ENCODE data around the gene LTO1.
A peak's percentile ranks its signal among the peaks of the same experiment; 100 is the strongest.

LTO1 gene, protein sequence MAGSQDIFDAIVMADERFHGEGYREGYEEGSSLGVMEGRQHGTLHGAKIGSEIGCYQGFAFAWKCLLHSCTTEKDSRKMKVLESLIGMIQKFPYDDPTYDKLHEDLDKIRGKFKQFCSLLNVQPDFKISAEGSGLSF

DNA sequence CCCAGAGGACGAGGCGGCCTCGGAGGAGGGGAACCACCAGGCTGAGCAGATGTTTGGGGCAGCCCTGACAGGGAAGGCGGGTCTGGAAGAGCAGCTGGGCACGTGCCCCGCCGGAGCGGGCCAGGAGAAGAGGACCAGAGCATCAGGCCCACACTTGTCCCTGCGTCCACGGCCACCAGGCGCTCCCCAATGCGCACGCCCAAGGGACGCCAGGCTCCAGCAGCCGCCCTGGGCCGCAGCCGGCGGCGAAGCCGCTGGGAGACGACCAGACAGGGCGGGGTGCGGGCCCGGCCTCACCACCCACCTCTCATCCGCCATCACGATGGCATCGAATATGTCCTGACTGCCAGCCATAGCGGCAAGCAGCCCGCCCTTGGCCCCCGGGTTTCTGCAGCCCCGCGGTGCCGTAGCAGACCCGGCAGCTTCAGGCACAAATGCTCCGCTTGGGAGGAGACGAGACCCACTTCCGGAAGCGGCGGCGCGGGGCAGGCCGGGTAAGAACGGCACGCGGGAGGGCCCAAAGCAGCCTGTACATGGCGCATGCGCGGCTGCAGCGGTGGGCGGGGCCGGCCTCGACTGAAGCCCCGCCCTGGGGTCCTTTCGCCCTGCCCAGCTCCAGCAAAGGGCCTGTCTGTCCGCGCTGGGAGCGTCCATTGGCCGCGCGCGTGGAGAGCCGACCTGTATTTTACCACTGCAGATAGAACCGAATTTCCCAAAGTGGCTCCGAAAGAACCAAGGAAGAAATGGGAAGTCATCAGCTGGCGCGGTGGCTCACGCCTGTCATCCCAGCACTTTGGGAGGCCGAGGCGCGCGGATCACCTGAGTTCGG lies at the start of gene LTO1:
Gene LTO1, minus strand, starts transcription at position 468 of the 829 bp plus-strand sequence. Its CDS starts 114 bp downstream, at position 354.
- DNase-seq: peak; percentile 97

DNA sequence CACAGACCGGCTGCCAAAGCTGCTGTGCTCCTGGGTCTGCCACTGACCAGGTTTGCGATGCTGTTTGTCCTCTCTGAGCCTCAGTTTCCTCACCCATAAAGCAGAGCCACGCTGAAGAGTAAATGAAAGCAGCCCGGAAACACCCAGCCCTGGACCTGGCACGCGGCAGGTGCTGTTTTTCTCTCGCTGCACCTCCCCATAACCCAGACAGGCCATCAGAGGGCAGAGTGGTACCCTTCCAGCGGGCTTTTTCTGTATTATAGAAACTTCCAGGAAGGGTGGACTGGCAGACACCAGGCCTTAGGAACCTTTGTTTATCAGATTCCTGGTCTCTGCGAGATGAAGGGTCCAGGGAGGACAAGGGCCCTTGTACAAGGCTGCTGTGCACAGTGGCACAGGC lies 46.6 kb upstream of the LTO1 start:
- DNase-seq: no peak

DNA sequence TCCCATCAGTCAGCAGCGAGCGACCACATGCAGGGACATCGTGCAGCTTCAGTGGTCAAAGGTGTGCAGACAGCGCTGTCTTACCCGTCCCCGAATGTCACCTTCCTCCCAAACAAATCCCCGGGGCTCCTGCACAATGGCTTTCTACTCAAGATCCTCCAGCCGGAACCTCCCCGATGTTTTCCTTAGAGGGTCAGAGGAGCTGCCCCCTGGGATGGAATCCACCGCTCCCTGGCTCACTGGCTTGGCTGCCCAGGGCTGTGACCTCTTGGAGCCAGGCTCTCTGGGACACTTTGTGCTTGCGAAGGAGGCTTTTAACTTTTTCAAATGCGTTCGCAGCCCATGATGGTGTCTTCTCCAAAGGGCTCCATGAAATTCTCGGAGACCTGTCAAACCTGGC lies 46.0 kb upstream of the LTO1 start:
- no peak for DNase-seq

DNA sequence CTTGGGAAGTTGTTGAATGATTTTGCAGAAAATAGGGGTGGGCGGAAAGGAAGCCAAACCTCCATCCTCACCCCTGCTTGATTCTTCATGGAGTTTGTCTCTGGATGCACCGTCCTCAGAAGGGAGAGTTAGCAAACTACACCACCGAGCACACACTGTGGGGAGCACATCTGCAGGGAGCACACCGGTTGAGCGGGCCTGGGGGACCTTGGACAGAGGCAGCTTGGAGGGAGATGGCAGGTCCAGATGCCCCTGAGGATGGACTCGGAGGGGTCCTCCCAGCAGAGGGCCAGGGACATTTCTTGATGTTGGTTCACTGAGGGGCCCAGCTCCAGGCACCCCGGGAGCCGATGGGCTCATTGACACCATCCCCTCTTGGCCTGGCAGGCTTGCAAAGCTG lies 43.8 kb upstream of the LTO1 start:
- no peak for DNase-seq

DNA sequence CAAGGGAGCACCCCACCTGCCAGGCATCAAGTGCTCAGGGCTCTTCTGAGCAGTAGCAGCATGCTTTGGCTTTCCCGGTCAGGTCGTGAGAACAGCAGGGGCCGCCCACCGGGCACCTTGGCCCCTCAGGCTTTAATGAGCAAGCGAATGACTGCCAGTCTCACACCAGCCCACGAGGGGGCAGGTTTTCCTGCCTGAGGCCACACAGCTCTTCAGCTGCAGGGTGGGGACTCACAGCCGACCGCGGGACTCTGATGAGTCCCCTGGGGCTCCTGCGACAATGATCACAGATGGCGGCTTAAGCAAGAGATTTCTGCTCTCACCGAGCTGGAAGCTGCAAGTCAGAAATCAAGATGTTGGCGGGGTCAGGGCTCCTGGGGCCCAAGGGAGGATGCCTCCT lies 43.0 kb upstream of the LTO1 start:
- no peak for DNase-seq

DNA sequence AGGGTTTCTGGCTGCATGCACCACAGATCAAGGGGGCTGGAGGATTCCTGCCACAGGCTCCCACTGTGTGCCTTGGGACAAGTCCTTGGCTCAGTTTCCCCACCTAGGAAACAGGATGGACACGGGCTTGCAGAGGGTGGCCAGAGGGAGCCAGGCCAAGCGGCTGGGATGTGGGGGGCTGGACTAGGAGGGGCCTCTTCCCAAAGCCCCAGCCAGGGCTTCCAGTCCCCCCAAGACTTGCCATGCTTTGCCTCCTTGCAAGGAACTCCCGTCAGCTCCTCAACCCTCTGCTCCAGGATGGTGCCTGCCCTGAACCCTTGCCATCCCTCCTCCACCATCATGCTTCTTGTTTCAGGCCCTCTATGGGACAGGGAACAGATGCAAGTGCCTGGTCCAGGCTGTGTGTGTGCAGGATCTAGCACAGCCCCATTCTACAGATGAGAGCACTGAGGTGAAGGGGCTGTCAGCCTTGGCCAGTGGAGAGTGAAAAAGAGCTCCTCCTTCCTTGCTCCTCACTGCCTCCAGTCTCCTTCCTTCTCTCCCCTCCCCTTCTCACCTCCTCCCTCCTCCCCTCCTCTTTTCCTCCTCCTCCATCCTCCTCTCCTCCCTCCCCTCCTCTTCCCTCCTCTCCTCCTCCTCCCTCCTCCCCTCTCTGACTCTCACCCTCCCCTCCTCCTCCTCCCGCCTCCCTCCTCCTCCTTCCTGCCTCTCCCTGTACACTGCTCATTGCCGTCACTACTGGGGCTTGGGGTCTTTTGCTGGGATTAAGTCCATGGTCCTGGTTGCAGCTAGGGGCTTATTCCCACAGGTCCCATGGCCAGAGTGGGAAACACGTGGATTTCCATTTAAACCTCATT lies 42.0 kb upstream of the LTO1 start:
- DNase-seq: no peak

DNA sequence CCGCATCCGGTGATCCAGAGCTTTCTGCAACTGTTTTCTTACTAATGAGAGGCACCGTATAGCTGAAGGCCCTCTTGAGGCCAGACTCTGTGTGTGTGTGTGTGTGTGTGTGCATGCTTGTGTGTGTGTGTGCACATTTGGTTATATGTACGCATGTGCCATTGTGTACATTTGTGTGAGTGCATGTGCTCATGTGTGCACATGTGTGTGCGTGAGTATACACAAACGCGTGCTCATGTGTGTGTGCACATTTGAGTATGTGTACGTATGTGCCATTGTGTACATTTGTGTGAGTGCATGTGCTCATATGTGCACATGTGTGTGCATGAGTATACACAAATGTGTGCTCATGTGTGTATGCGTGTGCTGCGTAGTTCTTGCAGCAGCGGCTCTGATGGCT lies 40.9 kb upstream of the LTO1 start:
- no peak for DNase-seq

DNA sequence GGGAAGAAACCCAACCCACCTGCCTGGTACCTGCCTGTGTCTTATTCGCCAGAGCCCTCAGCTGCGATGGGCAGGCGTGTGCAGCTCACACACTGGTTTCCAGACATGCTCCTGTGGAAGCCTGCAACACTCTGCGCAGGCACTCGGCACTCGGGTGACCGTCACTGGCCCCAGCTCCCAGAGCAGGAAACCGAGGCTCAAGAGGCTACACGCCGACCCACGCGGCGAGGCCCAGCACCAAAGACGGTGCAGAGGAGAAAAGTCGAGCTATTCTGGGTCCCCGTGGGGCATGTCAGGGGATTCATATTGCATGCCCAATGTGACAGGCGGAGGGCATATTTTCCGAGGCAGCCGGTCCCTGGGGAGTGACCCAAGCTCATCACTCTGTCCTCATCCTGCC lies 40.3 kb upstream of the LTO1 start:
- no peak for DNase-seq

DNA sequence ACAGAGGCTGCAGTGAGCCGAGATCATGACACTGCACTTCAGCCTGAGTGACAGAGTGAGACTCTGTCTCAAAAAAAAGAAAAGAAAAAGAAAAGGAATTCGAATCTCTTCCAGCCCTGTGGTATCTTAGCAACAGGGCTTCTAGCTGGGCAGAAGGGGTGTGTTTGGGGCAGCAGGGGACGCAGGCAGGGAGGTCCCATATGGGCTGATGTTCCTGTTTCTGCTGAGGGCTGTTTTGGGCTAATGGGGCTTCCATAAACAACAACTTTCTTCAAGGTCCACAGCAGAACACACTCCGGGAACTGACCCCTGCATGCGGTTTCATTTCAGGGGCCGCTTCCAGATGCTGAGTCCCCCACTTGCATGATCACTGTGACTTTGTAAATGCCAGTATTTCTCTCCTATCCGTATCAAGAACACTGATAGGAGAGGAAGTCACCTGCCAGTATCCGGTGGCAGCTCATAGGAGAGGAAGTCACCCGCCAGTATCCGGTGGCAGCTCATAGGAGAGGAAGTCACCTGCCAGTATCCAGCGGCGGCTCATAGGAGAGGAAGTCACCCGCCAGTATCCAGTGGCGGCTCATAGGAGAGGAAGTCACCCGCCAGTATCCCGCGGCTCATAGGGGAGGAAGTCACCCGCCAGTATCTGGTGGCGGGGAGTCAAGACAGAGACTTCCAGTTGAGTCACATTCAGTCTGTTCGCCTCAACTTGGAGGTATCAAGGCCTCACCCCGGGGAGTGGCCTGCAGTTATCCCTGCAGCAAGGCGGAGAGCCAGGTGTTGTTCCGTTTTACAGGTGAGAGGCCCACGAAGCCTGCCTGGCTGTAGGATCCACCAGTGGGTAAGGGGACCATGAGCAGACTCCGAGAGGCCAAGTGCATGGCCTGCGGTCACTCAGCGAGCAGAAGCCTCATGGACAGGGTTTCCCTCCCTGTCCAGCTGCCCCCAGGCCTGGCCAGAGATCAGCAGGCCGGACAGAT lies 37.0 kb upstream of the LTO1 start:
- DNase-seq: no peak

DNA sequence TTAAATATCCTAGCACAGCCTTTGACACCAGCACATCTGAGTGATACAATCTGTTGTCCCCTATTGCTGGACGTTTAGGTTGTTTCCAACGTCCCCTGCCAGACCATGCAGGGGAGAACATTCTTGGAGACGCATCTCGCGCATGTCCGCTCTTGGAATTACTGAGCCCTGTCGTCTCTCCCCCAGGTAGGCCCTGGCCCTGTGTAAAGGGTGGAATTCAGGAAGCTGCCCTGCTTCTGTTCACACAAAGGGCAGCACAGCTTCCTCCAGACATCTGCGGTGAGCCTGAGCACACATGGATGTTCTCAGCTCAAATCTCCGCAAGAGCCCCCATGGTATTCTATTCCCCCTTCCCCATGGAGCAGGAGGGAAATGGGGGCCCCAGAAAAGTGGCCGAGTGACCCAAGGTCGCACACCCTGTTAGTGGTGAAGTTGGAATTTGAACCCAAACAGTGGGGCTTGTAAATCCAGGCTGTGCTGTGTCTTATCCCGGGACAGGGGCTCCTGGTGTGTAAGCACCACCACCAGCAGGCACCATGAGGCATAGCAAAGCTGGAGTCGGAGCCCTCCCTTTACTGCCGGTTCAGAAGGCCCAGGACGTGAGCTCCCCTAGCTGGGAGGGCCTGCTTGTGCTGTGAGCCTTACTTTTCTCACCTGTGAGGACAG lies 33.7 kb upstream of the LTO1 start:
- DNase-seq: no peak

DNA sequence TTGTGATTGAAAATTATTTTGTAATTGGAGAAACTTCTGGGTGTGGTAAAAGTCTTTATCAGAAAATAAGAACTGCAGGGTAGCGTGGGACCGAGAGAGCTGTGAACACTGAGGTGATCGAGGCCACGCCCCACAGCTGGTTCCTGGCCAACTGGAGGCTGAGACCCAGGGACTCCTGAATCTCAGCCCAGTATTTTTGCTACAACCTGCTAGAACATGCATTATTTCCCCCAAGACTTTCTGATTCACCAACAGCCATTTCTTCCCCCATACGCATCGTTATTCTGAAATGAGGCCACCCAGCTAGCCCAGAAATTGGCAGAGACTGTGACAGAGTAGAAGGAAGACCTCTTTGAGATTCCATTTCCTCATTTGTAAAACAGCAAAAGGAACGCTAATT lies 32.0 kb upstream of the LTO1 start:
- no peak for DNase-seq

DNA sequence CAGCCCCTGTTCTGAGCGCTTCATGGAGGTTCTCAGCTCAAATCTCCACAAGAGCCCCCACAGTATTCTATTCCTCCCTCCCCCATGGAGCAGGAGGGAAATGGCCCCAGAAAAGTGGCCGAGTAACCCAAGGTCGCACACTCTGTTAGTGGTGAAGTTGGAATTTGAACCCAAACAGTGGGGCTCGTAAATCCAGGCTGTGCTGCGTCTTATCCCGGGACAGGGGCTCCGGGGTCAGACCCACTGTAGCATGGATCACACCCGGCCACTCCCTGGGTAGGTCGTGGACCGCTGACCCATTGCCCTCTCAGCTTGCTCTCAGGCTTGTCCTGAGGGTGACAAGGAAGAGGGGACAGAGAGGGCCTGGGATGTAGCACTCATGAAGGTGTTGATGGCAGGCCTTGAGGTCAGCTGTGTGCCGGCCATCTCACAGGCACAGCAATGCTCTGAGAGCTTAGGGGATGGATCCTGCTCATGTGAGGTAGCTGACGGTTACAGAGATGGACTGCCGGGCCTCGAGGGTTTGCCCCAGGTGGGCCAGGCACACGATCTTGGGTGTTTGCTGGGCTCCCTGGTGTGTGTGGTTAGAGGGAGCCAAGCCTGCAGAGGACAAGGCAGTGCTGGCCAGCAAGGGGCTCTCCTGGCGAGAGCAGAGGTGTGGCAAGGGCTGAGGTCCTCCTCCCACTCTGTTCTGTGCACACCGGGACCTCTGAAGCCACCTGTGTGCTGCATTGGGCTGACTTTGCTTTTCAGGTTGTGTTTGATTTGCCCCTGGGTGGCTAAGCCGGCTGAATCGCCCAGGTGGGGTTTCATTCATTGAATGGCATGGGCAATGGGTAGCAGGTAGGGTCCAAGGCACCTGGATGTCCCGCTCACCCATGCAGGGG lies 31.0 kb upstream of the LTO1 start:
- no peak for DNase-seq

DNA sequence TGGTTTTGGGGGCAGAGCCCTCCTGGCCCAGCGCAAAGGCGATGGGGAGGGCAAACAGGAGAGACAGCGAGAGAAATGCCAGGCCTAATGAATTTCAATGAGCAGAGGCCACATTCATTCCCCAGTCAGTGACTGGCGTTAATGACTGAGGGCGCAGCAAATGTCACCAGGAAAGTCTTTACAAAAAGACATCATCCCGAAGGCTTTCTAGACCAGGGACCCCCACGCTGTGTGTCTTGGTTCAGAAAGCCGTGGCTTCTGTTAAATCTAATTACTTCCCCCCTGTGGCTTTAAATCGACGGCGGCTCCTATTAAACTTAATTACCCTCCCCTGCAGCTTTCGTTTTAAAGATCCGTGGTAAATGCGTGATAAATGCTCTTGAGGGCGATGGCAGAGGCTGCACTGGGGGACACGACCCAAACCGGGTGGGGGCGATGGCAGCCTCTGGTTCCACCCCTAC lies 30.2 kb upstream of the LTO1 start:
- no peak for DNase-seq

DNA sequence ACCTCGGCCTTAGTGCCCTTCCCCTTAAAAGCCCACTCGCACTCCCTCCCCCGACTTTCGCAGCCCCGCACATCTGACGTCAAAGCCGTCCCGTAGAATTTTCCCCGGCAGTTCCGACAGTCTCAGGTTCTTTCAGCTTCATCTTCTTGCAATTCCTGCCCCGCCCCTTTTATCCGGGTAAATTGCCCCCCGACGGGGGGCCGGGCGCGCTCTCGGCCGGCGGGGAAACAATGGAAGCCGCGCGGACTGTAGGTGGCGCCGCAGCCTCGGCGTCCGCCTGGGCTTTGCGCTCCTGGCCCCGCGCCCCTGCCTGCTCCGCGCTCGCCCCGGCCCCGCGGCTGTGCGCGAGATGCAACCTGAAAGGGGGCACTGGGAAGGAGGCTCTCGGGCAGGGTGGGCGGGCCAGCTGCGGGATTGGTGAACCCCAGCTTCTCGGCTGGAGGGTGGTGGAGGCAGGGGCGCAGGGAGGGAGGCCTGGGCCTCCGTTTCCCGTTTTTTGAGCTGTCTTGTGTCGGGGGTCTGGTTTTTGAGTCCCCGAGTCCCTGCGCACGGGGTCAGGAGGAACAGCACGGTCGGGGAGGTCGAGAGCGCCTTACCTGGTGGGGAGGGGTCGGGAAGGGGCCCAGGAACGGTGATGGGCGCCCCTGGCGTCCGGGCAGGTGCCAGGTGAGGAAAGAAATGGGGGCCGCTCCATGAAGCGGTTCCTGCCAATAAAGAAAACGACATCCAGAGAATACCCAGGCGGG lies 29.5 kb upstream of the LTO1 start:
- peak; percentile 13 for DNase-seq

DNA sequence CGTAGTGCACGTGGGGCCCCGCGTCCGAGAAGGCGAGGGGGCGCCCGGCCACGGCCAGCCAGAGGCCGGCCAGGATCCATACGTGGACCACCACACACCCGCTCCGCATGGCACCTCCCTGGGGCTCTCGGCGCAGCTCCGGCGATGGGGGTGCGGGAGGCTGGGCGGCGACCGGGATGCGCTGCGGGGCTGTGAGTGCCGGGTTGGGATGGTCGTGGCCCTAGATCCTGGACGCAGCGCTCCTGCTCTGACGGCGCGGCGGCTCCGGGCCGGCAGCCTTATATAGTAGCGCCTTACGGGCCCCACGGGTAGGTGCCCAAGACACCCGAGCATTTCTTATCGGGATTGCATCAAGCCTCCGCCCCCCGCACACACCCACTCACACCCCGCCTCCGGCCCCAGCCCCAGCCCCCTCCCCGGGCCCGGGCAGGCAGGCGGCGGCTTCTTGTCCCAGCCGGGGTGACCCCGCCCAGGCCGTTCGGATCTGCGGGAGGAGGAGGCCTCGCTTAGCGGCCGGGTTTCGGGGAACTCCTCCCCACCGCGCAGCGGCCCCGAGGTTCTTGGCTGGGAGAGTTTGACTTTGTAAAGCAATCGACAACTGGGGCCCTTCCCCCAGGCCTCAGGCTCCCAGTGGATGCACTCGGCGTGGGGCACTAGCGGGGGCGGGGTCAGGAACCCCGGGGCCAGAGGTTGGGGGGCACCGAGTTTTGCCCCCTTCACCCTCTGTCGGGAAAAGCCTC lies 28.8 kb upstream of the LTO1 start, which contains the start of gene FGF19:
Gene FGF19, minus strand, starts transcription at position 255 of the 740 bp plus-strand sequence. Its CDS starts 146 bp downstream, at position 109.
- no peak for DNase-seq

DNA sequence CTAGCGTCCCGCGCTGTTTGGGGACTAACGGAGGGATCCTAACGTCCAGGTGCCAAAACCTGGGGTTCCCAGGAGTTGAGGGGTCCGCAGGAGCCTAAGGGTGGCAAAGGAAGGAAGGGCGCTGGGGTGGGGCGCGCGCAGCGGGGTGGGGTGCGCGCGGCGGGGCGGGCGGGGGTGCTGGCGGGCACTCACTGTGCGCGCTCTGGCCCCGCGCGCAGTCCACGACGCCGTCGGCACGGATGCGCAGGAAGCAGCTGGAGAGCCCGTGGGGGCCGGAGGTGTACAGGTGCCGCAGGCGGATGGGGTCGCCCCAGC lies 28.3 kb upstream of the LTO1 start:
- no peak for DNase-seq

DNA sequence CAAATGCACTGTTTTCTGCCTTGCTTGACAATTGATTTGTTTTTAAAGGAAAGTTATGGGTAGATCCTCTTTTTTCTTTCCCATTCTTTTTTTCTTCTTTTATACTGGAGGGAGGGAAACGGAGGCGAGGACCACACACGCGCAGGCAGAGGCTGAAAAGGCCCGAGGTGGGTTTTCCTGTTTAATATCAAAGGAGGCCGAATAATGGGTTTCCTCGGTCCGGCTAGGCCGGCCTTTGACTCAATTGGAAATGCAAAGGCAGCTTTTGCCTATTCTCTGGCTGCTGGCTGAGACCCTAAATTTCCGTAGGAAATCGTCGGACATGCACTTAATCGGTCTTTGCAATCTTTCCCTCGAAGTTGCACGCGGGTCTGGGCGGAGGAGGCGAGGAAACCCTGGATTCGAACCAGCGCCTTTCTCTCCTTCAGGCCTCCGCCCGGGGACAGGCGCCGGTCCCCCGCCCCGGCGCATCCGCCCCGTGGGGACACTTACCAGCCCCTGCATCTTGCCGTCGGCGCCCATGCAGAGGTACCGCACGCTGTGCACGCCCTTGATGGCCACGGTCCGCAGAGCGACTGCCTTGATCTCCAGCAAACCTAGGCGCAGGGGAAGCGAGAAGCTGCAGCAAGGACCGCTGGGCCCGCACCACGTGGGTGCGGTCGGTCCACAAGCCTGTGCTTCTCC lies 27.8 kb upstream of the LTO1 start:
- DNase-seq: no peak

DNA sequence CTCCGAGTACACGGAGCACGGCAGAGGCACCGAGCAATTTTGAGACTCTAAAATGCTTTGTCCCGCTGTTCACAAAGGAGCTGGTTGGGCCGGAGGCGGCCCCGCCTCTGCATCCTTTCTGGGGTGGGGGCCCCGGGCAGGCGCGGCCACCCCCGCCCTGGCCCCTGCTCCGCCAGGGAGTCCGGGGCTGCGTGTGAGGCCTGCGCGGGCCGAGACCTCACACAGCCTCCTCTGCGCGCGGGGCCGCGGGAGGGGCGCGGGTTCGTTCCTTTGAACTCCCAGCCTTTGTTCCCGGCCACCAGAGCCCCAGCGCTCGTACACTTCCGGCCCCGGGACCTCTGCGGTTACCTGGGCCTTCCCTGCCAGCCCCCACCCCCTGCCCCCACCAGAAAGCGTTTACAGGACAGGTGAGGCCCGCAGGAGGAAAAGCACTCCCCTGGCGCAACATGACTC lies 27.1 kb upstream of the LTO1 start:
- DNase-seq: no peak
